ENCODE measurements around the gene PUM1.
A peak's percentile ranks its signal among the peaks of the same experiment; 100 is the strongest.
"Not testable (repeated sequence)": the region's sequence is repeated elsewhere in the genome, so short reads cannot be mapped to it uniquely, and the experiment has no call there.

Gene PUM1

GRCh38 chr1:30982937-30983336 lies 82.6 kb downstream of the PUM1 start:
- Histone ChIP-seq H4K20me1 (peaks cover 58 to 98% (median 97%) of the 10 kb centered on the region in 11 experiments), H3K27me3 (no peaks in the 10 kb centered on the region), H3K4me1 (peaks cover 30 to 85% (median 55%) of the 10 kb centered on the region in 10 experiments), H3K4me3 (peak overlapping the region in 1 of 10 experiments; percentile 26; a peak in 2 of 20 replicates), H3K36me3 (peaks cover 34 to 99% (median 91%) of the 10 kb centered on the region in 11 experiments), H3K9me3 (replicated peaks in 1 of 11) (no peaks in the 10 kb centered on the region), H3K27ac (peak overlapping the region in 9 of 11 experiments; percentile 1 to 80 (median 74); a peak in 15 of 22 replicates), H3K9ac (peak overlapping the region in 5 of 11 experiments; percentile 45 to 68 (median 60); a peak in 11 of 22 replicates), H3K4me2 (peak overlapping the region in 7 of 11 experiments; percentile 34 to 87 (median 62); a peak in 14 of 22 replicates)
- TF ChIP-seq Cebpa-rat (IDR thresholded peaks at IDR 0.05) = peak in 2 of 11 experiments; percentile 24 to 35; a peak in 1 of 22 replicates

- Histone ChIP-seq H3K4me1 (peaks cover 35 to 85% (median 58%) of the 10 kb centered on the region in 10 experiments), H3K9me3 (replicated peaks in 1 of 11) (no peaks in the 10 kb centered on the region), H4K20me1 (peaks cover 53 to 98% (median 97%) of the 10 kb centered on the region in 11 experiments), H3K4me2 (peak overlapping the region in 7 of 11 experiments; percentile 15 to 87 (median 62); a peak in 10 of 22 replicates), H3K27me3 (no peaks in the 10 kb centered on the region), H3K27ac (peak overlapping the region in 8 of 11 experiments; percentile 8 to 80 (median 75); a peak in 15 of 22 replicates), H3K9ac (peak overlapping the region in 5 of 11 experiments; percentile 45 to 68 (median 60); a peak in 10 of 22 replicates), H3K4me3 (peak overlapping the region in 1 of 10 experiments; percentile 26; a peak in 2 of 20 replicates), H3K36me3 (peaks cover 30 to 99% (median 93%) of the 10 kb centered on the region in 11 experiments)
- no peak for TF ChIP-seq Cebpa-rat (IDR thresholded peaks at IDR 0.05)
Measured at GRCh38 chr1:30982431-30982830, 83.1 kb downstream of the PUM1 start.

- Histone ChIP-seq H4K20me1 (peaks cover 49 to 98% (median 97%) of the 10 kb centered on the region in 11 experiments; a peak in 21 of 22 replicates), H3K4me1 (peaks cover 47 to 90% (median 67%) of the 10 kb centered on the region in 10 experiments), H3K27me3 (no peaks in the 10 kb centered on the region), H3K4me3 (no peak overlapping the region), H3K27ac (peak overlapping the region in 5 of 11 experiments; percentile 54 to 80 (median 77); a peak in 8 of 22 replicates), H3K9me3 (replicated peaks in 1 of 11) (no peaks in the 10 kb centered on the region), H3K4me2 (peak overlapping the region in 2 of 11 experiments; percentile 75 to 87; a peak in 5 of 22 replicates), H3K9ac (no peak overlapping the region), H3K36me3 (peaks cover 34 to 100% (median 90%) of the 10 kb centered on the region in 11 experiments)
- TF ChIP-seq Cebpa-rat (IDR thresholded peaks at IDR 0.05) = no peak
Measured at GRCh38 chr1:30981172-30981571, 84.3 kb downstream of the PUM1 start.

- Histone ChIP-seq H3K4me3 (no peak overlapping the region), H3K4me1 (peaks cover 51 to 78% (median 56%) of the 10 kb centered on the region in 10 experiments), H3K9ac (no peak overlapping the region), H3K4me2 (peak overlapping the region; percentile 21 to 85 (median 63)), H3K36me3 (peaks cover 57 to 100% (median 92%) of the 10 kb centered on the region in 11 experiments), H3K27me3 (no peaks in the 10 kb centered on the region), H4K20me1 (peaks cover 26 to 98% (median 93%) of the 10 kb centered on the region in 11 experiments; a peak in 19 of 22 replicates), H3K9me3 (replicated peaks in 1 of 11) (no peaks in the 10 kb centered on the region), H3K27ac (peak overlapping the region in 9 of 11 experiments; percentile 0 to 81 (median 23); a peak in 12 of 22 replicates)
- TF ChIP-seq Cebpa-rat (IDR thresholded peaks at IDR 0.05) = no peak
Measured at GRCh38 chr1:30977511-30977910, 88.0 kb downstream of the PUM1 start.

- peaks cover 22 to 96% (median 91%) of the 10 kb centered on the region in 11 experiments; a peak in 19 of 22 replicates for H4K20me1 ChIP-seq
- H3K27me3 ChIP-seq = no peaks in the 10 kb centered on the region
- H3K9me3 ChIP-seq (replicated peaks in 1 of 11) = no peaks in the 10 kb centered on the region
- peak overlapping the region; percentile 21 to 85 (median 63) for H3K4me2 ChIP-seq
- H3K4me3 ChIP-seq = no peak overlapping the region
- TF ChIP-seq Cebpa-rat (IDR thresholded peaks at IDR 0.05) = no peak
- peaks cover 51 to 76% (median 52%) of the 10 kb centered on the region in 10 experiments for H3K4me1 ChIP-seq
- H3K9ac ChIP-seq = peak overlapping the region in 1 of 11 experiments; percentile 68; a peak in 2 of 22 replicates
- peaks cover 57 to 98% (median 90%) of the 10 kb centered on the region in 11 experiments for H3K36me3 ChIP-seq
- peak overlapping the region in 7 of 11 experiments; percentile 14 to 81 (median 65); a peak in 10 of 22 replicates for H3K27ac ChIP-seq
Measured at GRCh38 chr1:30977105-30977504, 88.4 kb downstream of the PUM1 start.

- Histone ChIP-seq H3K4me2 (peak overlapping the region; percentile 21 to 85 (median 63)), H3K36me3 (peaks cover 57 to 96% (median 88%) of the 10 kb centered on the region in 11 experiments), H3K9ac (peak overlapping the region in 5 of 11 experiments; percentile 17 to 68 (median 29); a peak in 9 of 22 replicates), H3K9me3 (replicated peaks in 1 of 11) (no peaks in the 10 kb centered on the region), H3K4me1 (peaks cover 51 to 75% (median 54%) of the 10 kb centered on the region in 10 experiments), H4K20me1 (peaks cover 21 to 95% (median 90%) of the 10 kb centered on the region in 11 experiments; a peak in 19 of 22 replicates), H3K27me3 (no peaks in the 10 kb centered on the region), H3K27ac (peak overlapping the region; percentile 10 to 81 (median 50); a peak in 17 of 22 replicates), H3K4me3 (no peak overlapping the region)
- no peak for TF ChIP-seq Cebpa-rat (IDR thresholded peaks at IDR 0.05)
Measured at GRCh38 chr1:30976143-30976542, 89.4 kb downstream of the PUM1 start.

GRCh38 chr1:30975217-30975616 lies 90.3 kb downstream of the PUM1 start:
- Histone ChIP-seq H3K27me3 (no peaks in the 10 kb centered on the region), H3K9ac (peak overlapping the region in 2 of 11 experiments; percentile 67 to 68; a peak in 2 of 22 replicates), H3K4me1 (peaks cover 51 to 80% (median 54%) of the 10 kb centered on the region in 10 experiments), H4K20me1 (peaks cover 19 to 97% (median 91%) of the 10 kb centered on the region in 11 experiments; a peak in 19 of 22 replicates), H3K4me3 (no peak overlapping the region), H3K4me2 (peak overlapping the region; percentile 1 to 85 (median 63); a peak in 18 of 22 replicates), H3K27ac (peak overlapping the region in 9 of 11 experiments; percentile 10 to 81 (median 59); a peak in 12 of 22 replicates), H3K9me3 (replicated peaks in 1 of 11) (no peaks in the 10 kb centered on the region), H3K36me3 (peaks cover 55 to 96% (median 88%) of the 10 kb centered on the region in 11 experiments)
- TF ChIP-seq Cebpa-rat (IDR thresholded peaks at IDR 0.05) = no peak

- Histone ChIP-seq H3K9me3 (replicated peaks in 1 of 11) (no peaks in the 10 kb centered on the region), H3K4me1 (peaks cover 51 to 77% (median 54%) of the 10 kb centered on the region in 10 experiments), H3K36me3 (peaks cover 56 to 96% (median 89%) of the 10 kb centered on the region in 11 experiments), H3K27ac (0 out of 22 replicates have a peak overlapping the region, but pooled peaks of 1 of the 11 experiments have one; percentile 25), H3K4me3 (no peak overlapping the region), H3K9ac (peak overlapping the region in 1 of 11 experiments; percentile 51; a peak in 1 of 22 replicates), H3K4me2 (peak overlapping the region in 5 of 11 experiments; percentile 51 to 85 (median 70); a peak in 7 of 22 replicates), H3K27me3 (no peaks in the 10 kb centered on the region), H4K20me1 (peaks cover 23 to 97% (median 92%) of the 10 kb centered on the region in 11 experiments; a peak in 20 of 22 replicates)
- no peak for TF ChIP-seq Cebpa-rat (IDR thresholded peaks at IDR 0.05)
Measured at GRCh38 chr1:30974536-30974935, 91.0 kb downstream of the PUM1 start.

- Histone ChIP-seq H3K27ac (0 out of 22 replicates have a peak overlapping the region, but pooled peaks of 1 of the 11 experiments have one; percentile 3), H3K36me3 (peaks cover 63 to 96% (median 89%) of the 10 kb centered on the region in 11 experiments), H3K4me1 (peaks cover 30 to 56% (median 37%) of the 10 kb centered on the region in 10 experiments), H4K20me1 (peaks cover 41 to 97% (median 94%) of the 10 kb centered on the region in 11 experiments; a peak in 21 of 22 replicates)
- H3K4me2 ChIP-seq; H3K9me3 ChIP-seq (replicated peaks in 1 of 11); H3K4me3 ChIP-seq; H3K27me3 ChIP-seq; H3K9ac ChIP-seq: not testable (repeated sequence)
Measured at GRCh38 chr1:30972349-30972748, 93.2 kb downstream of the PUM1 start.
